ENCODE results near the gene MAML3.
"Not testable (repeated sequence)": the region's sequence is repeated elsewhere in the genome, so short reads cannot be mapped to it uniquely, and the experiment has no call there.

MAML3 gene

DNA sequence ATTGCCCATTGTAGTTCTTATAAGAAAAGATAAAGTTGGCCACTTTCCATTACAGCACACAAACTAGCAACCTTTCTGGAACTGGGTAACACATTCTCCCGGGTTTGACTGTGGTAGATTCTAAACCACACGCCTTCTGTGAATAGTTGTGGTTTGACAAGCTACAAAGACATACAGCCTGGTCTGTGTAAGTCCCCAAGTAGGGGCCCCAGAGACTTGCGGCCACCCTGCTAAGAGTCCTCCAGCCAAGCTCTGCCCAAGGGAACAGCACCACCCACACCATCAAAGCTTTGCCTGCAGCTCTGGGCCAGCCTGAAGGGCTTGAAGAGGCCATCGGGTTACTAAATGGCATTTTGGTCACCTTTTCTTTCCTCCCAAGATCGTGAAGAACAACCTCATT is 203.4 kb downstream of the MAML3 start:
- no peak overlapping the region for H3K4me3 ChIP-seq (replicated peaks in 1 of 2; ENCODE audit: low read depth in 2 of 2, low read length in 2 of 2)
- peak; percentile 39 to 56 for DNase-seq (ENCODE audit: low read depth in 2 of 2)
- TF ChIP-seq, protein P1, sequence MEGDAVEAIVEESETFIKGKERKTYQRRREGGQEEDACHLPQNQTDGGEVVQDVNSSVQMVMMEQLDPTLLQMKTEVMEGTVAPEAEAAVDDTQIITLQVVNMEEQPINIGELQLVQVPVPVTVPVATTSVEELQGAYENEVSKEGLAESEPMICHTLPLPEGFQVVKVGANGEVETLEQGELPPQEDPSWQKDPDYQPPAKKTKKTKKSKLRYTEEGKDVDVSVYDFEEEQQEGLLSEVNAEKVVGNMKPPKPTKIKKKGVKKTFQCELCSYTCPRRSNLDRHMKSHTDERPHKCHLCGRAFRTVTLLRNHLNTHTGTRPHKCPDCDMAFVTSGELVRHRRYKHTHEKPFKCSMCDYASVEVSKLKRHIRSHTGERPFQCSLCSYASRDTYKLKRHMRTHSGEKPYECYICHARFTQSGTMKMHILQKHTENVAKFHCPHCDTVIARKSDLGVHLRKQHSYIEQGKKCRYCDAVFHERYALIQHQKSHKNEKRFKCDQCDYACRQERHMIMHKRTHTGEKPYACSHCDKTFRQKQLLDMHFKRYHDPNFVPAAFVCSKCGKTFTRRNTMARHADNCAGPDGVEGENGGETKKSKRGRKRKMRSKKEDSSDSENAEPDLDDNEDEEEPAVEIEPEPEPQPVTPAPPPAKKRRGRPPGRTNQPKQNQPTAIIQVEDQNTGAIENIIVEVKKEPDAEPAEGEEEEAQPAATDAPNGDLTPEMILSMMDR (IDR thresholded peaks at IDR 0.05; ENCODE audit: low read depth, low read length) = no peak

DNA sequence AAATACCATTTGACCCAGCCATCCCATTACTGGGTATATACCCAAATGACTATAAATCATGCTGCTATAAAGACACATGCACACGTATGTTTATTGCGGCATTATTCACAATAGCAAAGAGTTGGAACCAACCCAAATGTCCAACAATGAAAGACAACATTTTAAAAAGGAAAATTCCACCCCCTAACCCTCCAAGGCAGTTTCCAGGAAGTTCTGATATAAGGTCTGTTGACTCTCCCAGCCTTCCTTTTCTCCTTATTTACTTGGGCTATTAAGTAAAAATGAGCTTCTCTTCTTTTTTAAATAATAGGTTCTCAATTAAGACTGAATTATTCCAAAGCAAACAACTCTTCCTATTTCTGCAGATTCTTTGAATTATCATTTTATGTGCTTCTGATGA is 209.1 kb downstream of the MAML3 start:
- H3K4me3 ChIP-seq (replicated peaks in 1 of 2; ENCODE audit: low read depth in 2 of 2, low read length in 2 of 2); DNase-seq (ENCODE audit: low read depth in 2 of 2): not testable (repeated sequence)

DNA sequence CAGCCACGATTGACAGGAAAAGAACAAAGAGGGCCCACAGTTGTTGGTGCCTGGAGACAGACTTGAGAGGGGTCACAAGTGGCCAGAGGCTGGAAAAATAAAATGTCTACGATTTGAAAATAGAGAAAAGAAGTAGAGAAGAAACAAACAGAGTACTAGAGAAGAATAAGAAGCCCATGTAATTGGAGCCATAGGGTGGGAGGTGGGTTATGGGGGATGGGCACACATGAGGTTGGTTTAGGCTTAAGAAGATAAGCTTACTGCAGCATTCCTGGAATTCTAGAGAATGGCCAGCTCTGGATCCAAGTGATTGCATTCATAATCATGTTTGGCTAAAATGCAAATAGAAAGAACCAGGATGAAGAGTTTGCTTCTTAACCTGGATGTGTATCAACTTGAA is 210.7 kb downstream of the MAML3 start:
- H3K4me3 ChIP-seq (replicated peaks in 1 of 2; ENCODE audit: low read depth in 2 of 2, low read length in 2 of 2) = no peak overlapping the region
- DNase-seq (ENCODE audit: low read depth in 2 of 2) = no peak
- TF ChIP-seq, protein P1 (IDR thresholded peaks at IDR 0.05; ENCODE audit: low read depth, low read length) = no peak

DNA sequence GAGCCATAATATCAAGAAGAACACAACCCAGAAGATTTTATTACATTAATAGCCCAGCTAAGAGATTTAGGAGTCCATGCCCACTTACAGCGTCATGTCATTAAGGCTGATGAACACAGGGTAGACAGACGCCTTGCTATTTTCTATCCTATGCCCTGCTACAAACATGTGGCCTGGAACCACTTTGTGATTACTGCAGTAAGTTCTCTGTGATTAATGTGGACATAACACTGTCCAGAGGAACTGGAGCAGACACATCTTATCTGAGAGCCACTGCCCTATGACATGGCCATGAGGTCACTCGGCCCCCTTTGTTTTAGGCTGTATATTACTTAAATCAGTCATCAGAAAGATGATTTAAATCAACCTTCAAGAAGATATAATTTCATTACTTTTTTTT is 211.7 kb downstream of the MAML3 start:
- TF ChIP-seq, protein P1 (IDR thresholded peaks at IDR 0.05; ENCODE audit: low read depth, low read length) = no peak
- DNase-seq (ENCODE audit: low read depth in 2 of 2) = no peak
- no peak overlapping the region for H3K4me3 ChIP-seq (replicated peaks in 1 of 2; ENCODE audit: low read depth in 2 of 2, low read length in 2 of 2)

DNA sequence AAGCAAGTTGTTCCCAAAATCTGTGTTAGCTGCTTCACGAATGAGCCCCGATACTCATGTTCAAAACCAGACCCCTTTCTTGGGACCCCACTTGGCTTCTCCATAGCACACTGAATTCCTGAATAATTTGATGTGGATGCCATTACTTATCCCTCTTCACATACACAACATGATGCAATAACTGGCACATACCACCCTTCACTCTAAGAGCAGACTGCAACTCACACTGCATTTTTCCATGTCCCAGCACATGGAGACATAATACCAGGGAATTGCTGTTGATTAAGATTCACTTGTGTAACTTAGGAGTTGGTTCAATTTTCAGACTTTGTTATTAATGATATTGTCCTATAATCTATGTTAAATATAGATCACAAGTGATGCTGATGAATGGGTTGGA is 213.4 kb downstream of the MAML3 start:
- peak in 1 of 2 donors; percentile 28 for DNase-seq (ENCODE audit: low read depth in 2 of 2)
- no peak overlapping the region for H3K4me3 ChIP-seq (replicated peaks in 1 of 2; ENCODE audit: low read depth in 2 of 2, low read length in 2 of 2)
- TF ChIP-seq, protein P1 (IDR thresholded peaks at IDR 0.05; ENCODE audit: low read depth, low read length) = no peak

DNA sequence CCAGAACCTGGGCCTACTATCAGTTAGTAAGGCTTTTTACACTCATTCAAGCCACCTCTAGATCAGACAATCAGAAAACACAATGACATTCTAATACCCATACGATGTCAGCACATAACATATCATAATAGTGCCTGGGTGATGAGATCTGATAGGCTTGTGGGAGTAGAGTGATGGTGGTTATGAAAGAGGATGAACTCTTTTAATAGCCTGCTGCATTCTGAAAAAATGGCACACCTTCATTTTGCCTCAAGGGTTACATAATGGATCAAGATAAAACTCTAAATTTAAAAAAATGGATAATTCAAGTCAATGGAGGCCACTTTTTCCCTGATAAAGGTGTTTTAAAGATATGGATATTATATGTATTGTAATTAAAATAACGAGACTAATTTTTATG is 215.6 kb downstream of the MAML3 start:
- TF ChIP-seq, protein P1 (IDR thresholded peaks at IDR 0.05; ENCODE audit: low read depth, low read length) = no peak
- DNase-seq (ENCODE audit: low read depth in 2 of 2) = no peak
- H3K4me3 ChIP-seq (replicated peaks in 1 of 2; ENCODE audit: low read depth in 2 of 2, low read length in 2 of 2) = no peak overlapping the region

DNA sequence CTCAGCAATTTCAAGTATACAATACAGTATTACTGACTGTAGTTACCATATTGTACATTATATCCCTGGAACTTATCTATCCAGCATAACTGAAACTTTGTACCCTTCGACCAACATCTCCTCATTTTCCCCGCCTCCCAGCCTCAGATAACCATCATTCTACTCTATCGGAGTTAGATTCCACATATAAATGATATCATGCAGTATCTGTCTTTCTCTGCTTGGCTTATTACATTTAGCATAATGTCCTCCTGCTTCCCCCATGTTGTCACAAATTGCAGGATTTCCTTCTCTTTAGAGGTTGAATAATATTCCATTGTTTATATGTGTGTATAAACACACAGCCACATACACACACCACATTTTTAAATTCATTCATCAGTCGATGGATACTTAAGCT is 218.1 kb downstream of the MAML3 start:
- no peak overlapping the region for H3K4me3 ChIP-seq (replicated peaks in 1 of 2; ENCODE audit: low read depth in 2 of 2, low read length in 2 of 2)
- TF ChIP-seq, protein P1 (IDR thresholded peaks at IDR 0.05; ENCODE audit: low read depth, low read length) = no peak
- DNase-seq (ENCODE audit: low read depth in 2 of 2) = no peak
